H9 (cell line): ENCODE results near the gene POU3F2. TPM values are rescaled to one million over a fixed set of nuclear protein-coding genes. Genes with fewer than 3 reads are reported as not detected.

ENCODE experiments used
- DNase-seq: peaks from one replicate; pipeline ENCODE4 v3.0.0-alpha.2; 2017
- H2AFZ ChIP-seq: one replicate; pipeline ENCODE4 v1.6.1; 2013; ENCODE audit warnings: mild to moderate bottlenecking, low read length, control low read depth, moderate library complexity
- H2AK5ac ChIP-seq: 2 replicates; pipeline ENCODE4 v1.6.1; 2013; ENCODE audit warnings: low read length, control low read depth, mixed read lengths; ENCODE audit not compliant: insufficient read length
- H2BK120ac ChIP-seq: one replicate; pipeline ENCODE4 v1.6.1; 2013; ENCODE audit warnings: low read depth, mild to moderate bottlenecking, low read length, control low read depth, inconsistent platforms; ENCODE audit not compliant: poor library complexity, severe bottlenecking
- H2BK12ac ChIP-seq: 2 replicates; pipeline ENCODE4 v1.6.1; 2013; ENCODE audit warnings: low read length, control low read depth, mixed read lengths, low read depth; ENCODE audit not compliant: insufficient read length
- H2BK15ac ChIP-seq: 2 replicates; pipeline ENCODE4 v1.6.1; 2013; ENCODE audit warnings: low read depth, low read length, control low read depth
- H2BK20ac ChIP-seq: one replicate; pipeline ENCODE4 v1.6.1; 2013; ENCODE audit warnings: low read depth, mild to moderate bottlenecking, low read length, control low read depth, inconsistent platforms; ENCODE audit not compliant: poor library complexity, severe bottlenecking
- H2BK5ac ChIP-seq: 2 replicates; pipeline ENCODE4 v1.6.1; 2013; ENCODE audit warnings: low read length, control low read depth, mixed read lengths; ENCODE audit not compliant: insufficient read length
- H3K14ac ChIP-seq: 2 replicates; pipeline ENCODE4 v1.6.1; 2013; ENCODE audit warnings: low read length, control low read depth; ENCODE audit not compliant: insufficient read depth
- H3K18ac ChIP-seq: 2 replicates; pipeline ENCODE4 v1.6.1; 2013; ENCODE audit warnings: low read depth, mild to moderate bottlenecking, mixed read lengths, low read length, control low read depth; ENCODE audit not compliant: insufficient read length
- H3K23ac ChIP-seq: 2 replicates; pipeline ENCODE4 v1.6.1; 2013; ENCODE audit warnings: low read length, control low read depth, mixed read lengths, low read depth; ENCODE audit not compliant: insufficient read length
- H3K23me2 ChIP-seq: 2 replicates; pipeline ENCODE4 v1.6.1; 2013; ENCODE audit warnings: low read depth, mild to moderate bottlenecking, mixed read lengths, low read length, control low read depth; ENCODE audit not compliant: insufficient read length, poor library complexity, severe bottlenecking
- H3K27ac ChIP-seq: 2 replicates; pipeline ENCODE4 v1.5.1; 2013; ENCODE audit warnings: low read length, control low read depth, mixed read lengths, low read depth; ENCODE audit not compliant: insufficient read length
- H3K27me3 ChIP-seq: 2 replicates; pipeline ENCODE4 v1.6.1; 2013; ENCODE audit warnings: low read length, control low read depth, inconsistent platforms; ENCODE audit not compliant: insufficient read depth
- H3K4ac ChIP-seq: 2 replicates; pipeline ENCODE4 v1.6.1; 2013; ENCODE audit warnings: low read depth, mild to moderate bottlenecking, control low read depth, inconsistent platforms, low read length, moderate library complexity
- H3K4me1 ChIP-seq: 2 replicates; pipeline ENCODE4 v1.6.1; 2013; ENCODE audit warnings: low read length, control low read depth, inconsistent platforms; ENCODE audit not compliant: insufficient read depth
- H3K4me2 ChIP-seq: 2 replicates; pipeline ENCODE4 v1.6.1; 2013; ENCODE audit warnings: low read length, control low read depth, mixed read lengths; ENCODE audit not compliant: insufficient read length, insufficient read depth
- H3K56ac ChIP-seq: 2 replicates; pipeline ENCODE4 v1.6.1; 2013; ENCODE audit warnings: low read depth, mild to moderate bottlenecking, mixed read lengths, low read length, control low read depth; ENCODE audit not compliant: insufficient read length
- H3K79me1 ChIP-seq: 2 replicates; pipeline ENCODE4 v1.6.1; 2013; ENCODE audit warnings: low read depth, mild to moderate bottlenecking, moderate library complexity, low read length, control low read depth, inconsistent platforms; ENCODE audit not compliant: insufficient read depth, poor library complexity, severe bottlenecking
- H3K79me2 ChIP-seq: 2 replicates; pipeline ENCODE4 v1.6.1; 2013; ENCODE audit warnings: low read length, control low read depth, inconsistent platforms; ENCODE audit not compliant: insufficient read depth
- H3K9ac ChIP-seq: 2 replicates; pipeline ENCODE4 v1.6.1; 2013; ENCODE audit warnings: low read length, control low read depth, mixed read lengths; ENCODE audit not compliant: insufficient read length; ENCODE audit errors: extremely low read depth
- H3K9me3 ChIP-seq: one replicate; pipeline ENCODE4 v1.6.1; 2013; ENCODE audit warnings: low read depth, low read length, inconsistent platforms; ENCODE audit not compliant: control insufficient read depth
- H3T11ph ChIP-seq: one replicate; pipeline ENCODE4 v1.6.1; 2013; ENCODE audit warnings: mild to moderate bottlenecking, low read length, control low read depth, inconsistent platforms
- H4K20me1 ChIP-seq: one replicate; pipeline ENCODE4 v1.6.1; 2013; ENCODE audit not compliant: control insufficient read depth, insufficient read length, insufficient read depth
- H4K5ac ChIP-seq: 2 replicates; pipeline ENCODE4 v1.6.1; 2013; ENCODE audit warnings: low read depth, mild to moderate bottlenecking, mixed read lengths, low read length, control low read depth; ENCODE audit not compliant: insufficient read length
- H4K8ac ChIP-seq: replicated peaks from 2 replicates; pipeline ENCODE4 v1.6.1; 2013; ENCODE audit warnings: low read length, control low read depth, mixed read lengths, low read depth; ENCODE audit not compliant: insufficient read length
- H4K91ac ChIP-seq: 2 replicates; pipeline ENCODE4 v1.6.1; 2013; ENCODE audit warnings: low read depth, mild to moderate bottlenecking, moderate library complexity, mixed read lengths, low read length, control low read depth; ENCODE audit not compliant: insufficient read length
- H3K27ac Mint-ChIP-seq, 3 experiments: 2 replicates in 2 of 3; 3 replicates in 1 of 3; pipeline ENCODE4 v1.8.0; 2020 to 2021; ENCODE audit warnings: mixed read lengths in 3 of 3, mild to moderate bottlenecking in 1 of 3, moderate library complexity in 1 of 3
- H3K27me3 Mint-ChIP-seq: 2 replicates; pipeline ENCODE4 v1.8.0; 2021; ENCODE audit warnings: low read depth, mild to moderate bottlenecking, moderate library complexity, mixed read lengths
- H3K36me3 Mint-ChIP-seq, 3 experiments: 2 replicates in 2 of 3; 3 replicates in 1 of 3; pipeline ENCODE4 v1.8.0; 2020 to 2021; ENCODE audit warnings: low read depth in 3 of 3, mixed read lengths in 3 of 3; ENCODE audit not compliant: insufficient read depth in 1 of 3
- H3K4me1 Mint-ChIP-seq, 2 experiments: 2 replicates each; pipeline ENCODE4 v1.8.0; 2020; ENCODE audit warnings: mixed read lengths in 2 of 2
- H3K4me3 Mint-ChIP-seq, 2 experiments: 2 replicates in 1 of 2; 3 replicates in 1 of 2; pipeline ENCODE4 v1.8.0; 2020 to 2021; ENCODE audit warnings: mild to moderate bottlenecking in 2 of 2, mixed read lengths in 2 of 2, moderate library complexity in 1 of 2
- H3K9me3 Mint-ChIP-seq, 2 experiments: 2 replicates in 1 of 2; 3 replicates in 1 of 2; pipeline ENCODE4 v1.8.0; 2020; ENCODE audit warnings: mild to moderate bottlenecking in 2 of 2, mixed read lengths in 2 of 2, moderate library complexity in 1 of 2
- WGBS: extraction: QIAGEN DNeasy Blood & Tissue Kit; methylation state at CpG from one replicate; pipeline ENCODE4 v1.1.7; 2013; ENCODE audit warnings: missing lambda C conversion rate, low lambda C conversion rate, mixed read lengths; ENCODE audit not compliant: insufficient read length; ENCODE audit errors: extremely low coverage; 5-methylcytosine and 5-hydroxymethylcytosine counted together
- total RNA-seq: library from RNA; stranded (reverse); gene quantifications from 2 replicates; pipeline ENCODE4 v1.2.1, GENCODE V29; 2021
- TF ChIP-seq, protein P1 (sequence below): fragments of 200-600 bp; sonication (generic); conservative IDR thresholded peaks from 3 replicates; pipeline ENCODE4 v1.8.0; 2021; ENCODE audit warnings: antibody characterized with exemption, mild to moderate bottlenecking

The POU3F2 gene
- total RNA-seq, 1 experiment from 2014 or later, result 0.09 TPM

DNA sequence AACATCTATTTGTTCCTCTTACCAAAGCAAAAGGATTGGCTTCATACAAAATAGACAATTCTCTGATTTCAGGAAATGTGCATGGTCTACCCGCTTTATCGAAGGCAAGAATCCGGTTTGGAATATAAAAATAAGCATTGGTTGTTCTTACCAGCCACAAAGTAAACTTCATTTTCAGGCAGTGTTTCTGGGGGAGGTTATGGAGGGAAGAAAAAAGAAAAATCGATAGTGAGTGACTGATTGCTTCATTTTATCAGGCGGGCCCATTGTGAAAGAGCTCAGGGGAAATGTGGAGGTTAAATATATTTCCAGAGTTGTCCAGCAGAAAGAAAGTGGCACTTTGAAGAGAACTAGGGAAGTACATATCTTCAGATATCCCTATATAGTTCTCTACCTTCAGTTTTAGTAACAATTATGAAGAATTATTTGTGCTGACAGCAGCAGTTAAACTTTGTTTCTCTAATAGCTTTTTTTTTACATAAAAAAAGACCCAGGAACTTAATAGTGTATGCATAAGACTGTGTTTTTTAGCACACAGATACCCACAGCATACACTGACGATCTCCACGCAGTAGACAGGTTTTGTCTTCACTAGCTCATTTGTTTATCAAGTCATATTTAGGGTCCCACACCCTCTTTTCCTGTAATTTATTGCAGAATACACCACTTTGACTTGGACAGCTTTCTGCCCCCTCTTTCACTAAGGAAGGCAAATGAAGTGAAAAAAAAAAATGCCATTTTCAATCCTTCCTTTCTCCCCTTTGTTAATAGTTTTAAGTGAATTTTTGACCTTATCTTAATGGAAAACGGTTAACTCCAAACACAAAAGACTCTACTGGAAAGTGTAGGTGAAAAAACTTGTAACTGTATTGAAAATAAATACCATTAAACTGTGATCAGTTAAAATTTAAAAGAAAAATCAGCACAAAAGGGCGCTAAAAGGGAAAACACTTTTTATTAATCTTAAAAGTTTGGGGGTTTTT is 2.9 kb downstream of the POU3F2 start:
- Histone ChIP-seq H3K4me2 (peak overlapping the region; percentile 81), H3K79me2 (no peaks in the 10 kb centered on the region), H4K91ac (no peak overlapping the region), H3K23me2 (peaks cover 23% of the 10 kb centered on the region), H3K18ac (no peak overlapping the region), H2BK15ac (no peak overlapping the region), H3K14ac (no peak overlapping the region), H3K23ac (no peak overlapping the region), H3K9me3 (no peaks in the 10 kb centered on the region), H3T11ph (no peak overlapping the region), H2BK120ac (no peak overlapping the region), H2AK5ac (no peak overlapping the region), H3K56ac (no peak overlapping the region), H3K4ac (no peak overlapping the region), H3K9ac (no peak overlapping the region), H4K5ac (no peak overlapping the region), H4K8ac (no peak overlapping the region), H2BK20ac (no peak overlapping the region), H3K27me3 (peaks cover 70% of the 10 kb centered on the region), H3K27ac (no peak overlapping the region), H2BK5ac (no peak overlapping the region), H3K4me1 (peaks cover 7% of the 10 kb centered on the region; the same call in 1 of the 2 replicates), H3K79me1 (no peaks in the 10 kb centered on the region), H4K20me1 (no peaks in the 10 kb centered on the region), H2AFZ (no peak overlapping the region), H2BK12ac (no peak overlapping the region)
- peaks cover 29 to 47% of the 10 kb centered on the region in 2 experiments for H3K4me1 Mint-ChIP-seq
- no peak for DNase-seq
- TF ChIP-seq, protein P1, sequence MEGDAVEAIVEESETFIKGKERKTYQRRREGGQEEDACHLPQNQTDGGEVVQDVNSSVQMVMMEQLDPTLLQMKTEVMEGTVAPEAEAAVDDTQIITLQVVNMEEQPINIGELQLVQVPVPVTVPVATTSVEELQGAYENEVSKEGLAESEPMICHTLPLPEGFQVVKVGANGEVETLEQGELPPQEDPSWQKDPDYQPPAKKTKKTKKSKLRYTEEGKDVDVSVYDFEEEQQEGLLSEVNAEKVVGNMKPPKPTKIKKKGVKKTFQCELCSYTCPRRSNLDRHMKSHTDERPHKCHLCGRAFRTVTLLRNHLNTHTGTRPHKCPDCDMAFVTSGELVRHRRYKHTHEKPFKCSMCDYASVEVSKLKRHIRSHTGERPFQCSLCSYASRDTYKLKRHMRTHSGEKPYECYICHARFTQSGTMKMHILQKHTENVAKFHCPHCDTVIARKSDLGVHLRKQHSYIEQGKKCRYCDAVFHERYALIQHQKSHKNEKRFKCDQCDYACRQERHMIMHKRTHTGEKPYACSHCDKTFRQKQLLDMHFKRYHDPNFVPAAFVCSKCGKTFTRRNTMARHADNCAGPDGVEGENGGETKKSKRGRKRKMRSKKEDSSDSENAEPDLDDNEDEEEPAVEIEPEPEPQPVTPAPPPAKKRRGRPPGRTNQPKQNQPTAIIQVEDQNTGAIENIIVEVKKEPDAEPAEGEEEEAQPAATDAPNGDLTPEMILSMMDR, result no peak
- no CpG with 5 or more reads among the region's 9 CpGs for WGBS
- peaks cover 97% of the 10 kb centered on the region for H3K27me3 Mint-ChIP-seq
- H3K36me3 Mint-ChIP-seq, result no peaks in the 10 kb centered on the region; a peak in 1 of 7 replicates
- H3K4me3 Mint-ChIP-seq, result peak overlapping the region in 1 of 2 experiments; percentile 27; a peak in 2 of 5 replicates
- no peak overlapping the region; a peak in 1 of 7 replicates for H3K27ac Mint-ChIP-seq
- H3K9me3 Mint-ChIP-seq, result peaks cover 0 to 4% of the 10 kb centered on the region in 2 experiments; a peak in 2 of 5 replicates
